NOMO-1 treated with DMSO at 0.1 percent for 48 hours (cell line): ENCODE results near the gene MVB12B.
"Not testable (repeated sequence)": the region's sequence is repeated elsewhere in the genome, so short reads cannot be mapped to it uniquely, and the experiment has no call there.

Experiments
- DNase-seq: peaks from one replicate; lab custom pipeline; 2025; ENCODE audit not compliant: unreplicated experiment; lab: John Stamatoyannopoulos, UW

The MVB12B gene

GRCh38 chr9:126326228-126327005, at the start of gene MVB12B:
Gene MVB12B, plus strand, starts transcription at chr9:126326829. Its CDS starts 101 bp downstream, at chr9:126326930.
- peak; percentile 38 for DNase-seq

GRCh38 chr9:126283799-126284465, 42.7 kb upstream of the MVB12B start:
- DNase-seq = no peak

GRCh38 chr9:126285652-126286051, 41.0 kb upstream of the MVB12B start:
- not testable (repeated sequence) for DNase-seq

- DNase-seq = no peak
Measured at GRCh38 chr9:126287166-126287866, 39.3 kb upstream of the MVB12B start.

- DNase-seq = no peak
Measured at GRCh38 chr9:126290871-126291270, 35.8 kb upstream of the MVB12B start.

- no peak for DNase-seq
Measured at GRCh38 chr9:126291925-126292324, 34.7 kb upstream of the MVB12B start.

GRCh38 chr9:126292736-126293521, 33.7 kb upstream of the MVB12B start:
- no peak for DNase-seq

- no peak for DNase-seq
Measured at GRCh38 chr9:126293522-126293889, 33.1 kb upstream of the MVB12B start.

GRCh38 chr9:126294331-126295081, 32.1 kb upstream of the MVB12B start:
- DNase-seq = no peak

GRCh38 chr9:126295082-126295477, 31.5 kb upstream of the MVB12B start:
- DNase-seq = no peak

- no peak for DNase-seq
Measured at GRCh38 chr9:126295516-126295915, 31.1 kb upstream of the MVB12B start.

- DNase-seq = no peak
Measured at GRCh38 chr9:126295936-126296600, 30.6 kb upstream of the MVB12B start.

- no peak for DNase-seq
Measured at GRCh38 chr9:126296687-126297086, 29.9 kb upstream of the MVB12B start.

- no peak for DNase-seq
Measured at GRCh38 chr9:126297661-126298060, 29.0 kb upstream of the MVB12B start.

GRCh38 chr9:126298063-126298801, 28.4 kb upstream of the MVB12B start:
- no peak for DNase-seq

GRCh38 chr9:126299706-126300276, 26.8 kb upstream of the MVB12B start:
- DNase-seq = no peak

- DNase-seq = no peak
Measured at GRCh38 chr9:126301196-126301595, 25.4 kb upstream of the MVB12B start.

- DNase-seq = peak; percentile 38
Measured at GRCh38 chr9:126301985-126302603, 24.5 kb upstream of the MVB12B start.
